Activated CD4-positive, alpha-beta T cell treated with anti-CD3 and anti-CD28 coated beads, Interleukin-10, Interleukin-2, amounts not matched to agents 100 ng/mL and 50 ng/mL, durations not matched to agents 16 hours and 8 hours (primary cell): ENCODE measurements around the gene MYO9B.
"Not testable (repeated sequence)": the region's sequence is repeated elsewhere in the genome, so short reads cannot be mapped to it uniquely, and the experiment has no call there.

Source experiments
- DNase-seq: peaks from one replicate; pipeline ENCODE4 v3.0.0-alpha.2; 2020

MYO9B gene

GRCh38 chr19:17116996-17117702 lies 41.6 kb downstream of the MYO9B start:
- DNase-seq, result no peak

DNA sequence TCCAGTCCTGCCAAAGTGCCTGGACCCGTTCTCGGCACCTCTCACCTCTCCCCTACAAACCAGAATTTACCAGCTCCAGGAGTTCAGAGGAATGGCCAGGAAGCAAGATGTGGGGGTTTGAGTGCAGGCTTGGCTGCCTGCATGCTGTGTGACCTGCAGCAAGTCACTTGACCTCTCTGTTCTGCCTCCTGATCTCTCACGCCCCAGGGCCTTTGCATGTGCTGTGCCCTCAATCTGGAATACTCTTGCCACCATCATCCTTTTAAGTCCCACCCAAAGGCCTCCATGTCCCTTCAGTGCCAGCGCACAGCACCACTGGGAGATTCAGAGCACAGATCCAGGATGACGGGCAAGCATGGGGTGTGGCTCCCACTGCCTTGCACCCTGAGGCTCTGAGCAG lies 43.4 kb downstream of the MYO9B start:
- DNase-seq, result no peak

GRCh38 chr19:17121736-17122293 lies 46.2 kb downstream of the MYO9B start:
- DNase-seq, result peak; percentile 54

DNA sequence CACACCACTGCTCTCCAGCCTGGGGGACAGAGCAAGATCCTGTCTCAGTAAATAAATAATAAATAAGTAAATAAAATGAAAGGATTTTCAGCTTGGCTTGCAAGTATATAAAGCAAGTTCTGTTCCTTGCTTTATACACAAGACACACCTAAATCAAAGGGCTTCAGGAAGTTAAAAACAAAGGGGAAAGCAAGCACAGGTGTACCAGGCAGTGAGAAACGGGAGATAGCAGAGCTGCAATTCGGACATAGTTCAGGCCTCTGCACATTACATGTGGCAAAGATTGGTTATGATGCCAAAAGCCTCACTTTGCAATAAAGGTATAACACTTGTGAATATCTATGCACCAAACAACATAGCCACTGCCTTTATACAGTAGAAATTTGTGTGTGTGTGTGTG lies 47.5 kb downstream of the MYO9B start:
- no peak for DNase-seq

- no peak for DNase-seq
Observed at GRCh38 chr19:17124025-17124424, 48.4 kb downstream of the MYO9B start.

GRCh38 chr19:17125062-17125727 lies 49.6 kb downstream of the MYO9B start:
- peak; percentile 71 for DNase-seq

- DNase-seq, result peak; percentile 85
Observed at GRCh38 chr19:17125728-17126677, 50.4 kb downstream of the MYO9B start.

GRCh38 chr19:17127671-17128070 lies 52.1 kb downstream of the MYO9B start:
- no peak for DNase-seq

- no peak for DNase-seq
Observed at GRCh38 chr19:17128403-17128802, 52.8 kb downstream of the MYO9B start.

- DNase-seq, result no peak
Observed at GRCh38 chr19:17128820-17129219, 53.2 kb downstream of the MYO9B start.

GRCh38 chr19:17129377-17129776 lies 53.8 kb downstream of the MYO9B start:
- DNase-seq, result no peak

- DNase-seq, result no peak
Observed at GRCh38 chr19:17135001-17135853, 59.6 kb downstream of the MYO9B start.

- DNase-seq, result no peak
Observed at GRCh38 chr19:17136021-17136420, 60.4 kb downstream of the MYO9B start.

- no peak for DNase-seq
Observed at GRCh38 chr19:17136617-17137016, 61.0 kb downstream of the MYO9B start.

DNA sequence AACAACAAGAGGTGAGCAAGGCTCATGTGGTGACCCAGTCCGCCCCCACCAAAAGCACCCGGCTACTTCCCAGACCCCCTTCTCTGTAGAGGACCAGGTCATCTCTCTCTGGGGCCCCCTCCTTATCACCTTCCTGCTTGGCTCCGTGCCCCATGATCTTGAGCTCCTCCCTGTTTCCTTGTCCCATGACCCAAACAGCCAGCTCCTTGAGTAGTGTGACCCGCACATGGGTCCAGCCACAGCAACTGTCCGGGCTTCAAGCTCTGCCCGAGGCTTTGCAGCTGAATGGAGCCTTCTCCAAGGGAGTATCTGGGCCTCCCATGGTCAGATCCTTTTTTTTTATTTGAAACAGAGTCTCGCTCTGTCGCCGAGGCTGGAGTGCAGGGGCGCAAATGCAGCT lies 61.8 kb downstream of the MYO9B start:
- DNase-seq, result no peak

- peak; percentile 43 for DNase-seq
Observed at GRCh38 chr19:17138052-17138846, 62.7 kb downstream of the MYO9B start.

- no peak for DNase-seq
Observed at GRCh38 chr19:17138937-17139598, 63.5 kb downstream of the MYO9B start.

- not testable (repeated sequence) for DNase-seq
Observed at GRCh38 chr19:17144771-17145170, 69.2 kb downstream of the MYO9B start.

DNA sequence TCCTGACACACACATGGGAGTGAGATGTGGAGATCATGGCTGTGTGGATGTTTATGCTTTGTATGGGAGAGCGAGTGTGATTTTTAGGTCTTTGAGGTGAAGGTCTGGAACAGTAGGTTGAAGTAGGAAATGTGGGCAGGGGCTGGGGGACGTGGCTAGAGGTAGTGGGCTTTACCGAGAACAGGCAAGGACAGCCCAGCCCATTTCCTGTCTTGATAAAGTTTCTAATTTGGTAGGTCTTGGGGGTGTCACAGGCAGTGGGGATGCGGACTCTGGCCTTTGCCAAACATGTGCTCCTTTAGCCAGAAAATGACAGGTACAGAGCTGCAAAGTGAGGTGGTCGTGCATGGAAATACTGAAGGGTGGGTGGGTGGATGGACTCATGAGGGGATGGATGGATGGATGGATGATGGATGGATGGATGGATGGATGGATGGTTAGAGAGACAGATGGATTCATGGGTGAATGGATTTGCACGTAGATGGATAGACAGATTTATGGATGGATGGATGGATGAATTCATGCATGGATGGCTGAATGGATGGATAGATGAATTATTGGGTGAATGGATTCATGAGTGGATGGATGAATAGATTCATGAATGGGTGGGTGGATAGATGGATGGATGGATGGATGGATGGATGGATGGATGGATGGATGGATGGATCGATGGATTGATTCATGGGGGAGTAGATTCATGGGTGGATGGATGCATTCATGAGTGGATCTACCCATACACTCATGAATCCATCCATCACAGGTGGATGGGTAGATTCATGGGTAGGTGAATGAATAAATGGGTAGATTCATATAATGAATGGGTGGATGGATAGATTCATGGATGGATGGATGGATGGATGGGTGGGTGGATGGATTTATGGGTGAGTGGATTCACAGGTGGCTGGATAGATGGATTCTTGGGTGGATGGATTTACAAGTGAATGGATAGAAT lies 70.2 kb downstream of the MYO9B start:
- no peak for DNase-seq

DNA sequence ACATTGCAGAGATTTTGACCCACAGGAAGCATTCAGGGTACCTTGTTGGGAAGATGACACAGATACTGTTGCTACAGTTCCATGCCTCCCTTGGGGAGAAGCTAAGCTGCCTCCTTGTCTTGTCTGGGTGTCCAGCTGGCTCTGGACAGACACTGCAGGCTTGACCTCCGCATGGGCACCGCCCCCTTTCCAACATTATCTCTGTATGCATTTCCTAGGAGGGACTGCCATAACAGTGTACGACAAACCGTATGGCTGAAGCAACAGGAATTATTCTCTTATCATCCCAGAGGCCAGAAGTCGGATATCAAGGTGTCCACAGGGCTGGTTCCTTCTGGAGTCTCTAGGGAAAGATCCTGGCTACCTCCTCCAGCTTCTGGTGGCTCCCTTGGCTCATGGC lies 72.6 kb downstream of the MYO9B start:
- no peak for DNase-seq
